HG03175 (cell line): ENCODE results near the gene NDUFAB1.
A peak's percentile ranks its signal among the peaks of the same experiment; 100 is the strongest.
"Not testable (repeated sequence)": the region's sequence is repeated elsewhere in the genome, so short reads cannot be mapped to it uniquely, and the experiment has no call there.

Experiments
- ATAC-seq: cut with Tn5 transposase; IDR thresholded peaks from one replicate; pipeline ENCODE4 v1.9.1; 2021; ENCODE audit warnings: mild to moderate bottlenecking, moderate library complexity; ENCODE audit not compliant: unreplicated experiment

The NDUFAB1 gene

GRCh38 chr16:23556881-23557778 is 39.0 kb downstream of the NDUFAB1 start, which contains the start of the genes EARS2 and UBFD1:
Gene EARS2, minus strand, starts transcription at chr16:23557350. Its CDS starts 7 bp downstream, at chr16:23557343.
Gene UBFD1, plus strand, starts transcription at chr16:23557727. Its CDS starts 16 bp downstream, at chr16:23557743.
- peak; percentile 90 for ATAC-seq

GRCh38 chr16:23554536-23554935 is 41.6 kb downstream of the NDUFAB1 start:
- no peak for ATAC-seq

- no peak for ATAC-seq
Observed at GRCh38 chr16:23552161-23552560, 44.0 kb downstream of the NDUFAB1 start.

- ATAC-seq = no peak
Observed at GRCh38 chr16:23549938-23550337, 46.2 kb downstream of the NDUFAB1 start.

GRCh38 chr16:23544436-23544835 is 51.7 kb downstream of the NDUFAB1 start:
- ATAC-seq = no peak

- ATAC-seq = not testable (repeated sequence)
Observed at GRCh38 chr16:23540817-23541178, 55.3 kb downstream of the NDUFAB1 start.

GRCh38 chr16:23539984-23540816 is 55.9 kb downstream of the NDUFAB1 start:
- no peak for ATAC-seq

- no peak for ATAC-seq
Observed at GRCh38 chr16:23538919-23539278, 57.2 kb downstream of the NDUFAB1 start.

GRCh38 chr16:23537390-23537789 is 58.7 kb downstream of the NDUFAB1 start:
- ATAC-seq = no peak

- no peak for ATAC-seq
Observed at GRCh38 chr16:23535901-23536300, 60.2 kb downstream of the NDUFAB1 start.

- no peak for ATAC-seq
Observed at GRCh38 chr16:23534868-23535860, 61.0 kb downstream of the NDUFAB1 start.

- ATAC-seq = no peak
Observed at GRCh38 chr16:23532448-23532847, 63.7 kb downstream of the NDUFAB1 start.
